Mucosa of descending colon (tissue), 3 donors: ENCODE measurements around the gene ASB10. TPM values are rescaled to one million over a fixed set of nuclear protein-coding genes. Genes with fewer than 3 reads are reported as not detected.

Experiments used
- ATAC-seq: fragments of 200-7000 bp; cut with Tn5 transposase; one replicate; pipeline ENCODE4 v1.9.1; 2020; ENCODE audit warnings: mild to moderate bottlenecking, moderate library complexity
- DNase-seq, 3 donors: peaks; one replicate each; pipeline ENCODE4 v3.0.0-alpha.2; 2020
- H3K36me3 ChIP-seq: fragments of 200-600 bp; one replicate; pipeline ENCODE4 v1.8.0; 2021; ENCODE audit warnings: low read depth, mild to moderate bottlenecking
- H3K4me1 ChIP-seq: fragments of 200-600 bp; one replicate; pipeline ENCODE4 v1.8.0; 2021; ENCODE audit warnings: low read depth, mild to moderate bottlenecking
- H3K4me3 ChIP-seq: fragments of 200-600 bp; one replicate; pipeline ENCODE4 v1.8.0; 2021; ENCODE audit warnings: mild to moderate bottlenecking
- H3K9me3 ChIP-seq: fragments of 200-600 bp; one replicate; pipeline ENCODE4 v1.8.0; 2021; ENCODE audit warnings: mild to moderate bottlenecking
- CTCF ChIP-seq: fragments of 200-600 bp; IDR thresholded peaks from one replicate; pipeline ENCODE4 v1.8.0; 2022; ENCODE audit warnings: antibody characterized with exemption, mild to moderate bottlenecking
- intact Hi-C, 2 donors: fragments of 100-400 bp; cut with DNase I in 1 of 2; cut with micrococcal nuclease in 1 of 2; formaldehyde crosslinking; loops; one replicate each; pipeline versions ENCODE4 v1.11.0 to v1.11.1; 2022; cut with DNase I, micrococcal nuclease
- total RNA-seq, 3 donors: library from RNA; stranded (reverse); fragmentation: NEBNext Ultra II Directional in 2 of 3; extraction: Animal tissue kit (Norgen Biotek cat#: 25700) in 2 of 3; gene quantifications; one replicate each; pipeline versions ENCODE4 v1.2.1 to v1.2.4, GENCODE V29; 2021 to 2023
- donor health status: DM: no; HTN: no; CAD: no; lungs with moderate emphysema.
- donor health status: DM: no; HTN: no; CAD: no.
- donor health status: DM: no; HTN: yes; CAD: no.

The ASB10 gene
- total RNA-seq, 3 donors from 2014 or later = not detected

DNA sequence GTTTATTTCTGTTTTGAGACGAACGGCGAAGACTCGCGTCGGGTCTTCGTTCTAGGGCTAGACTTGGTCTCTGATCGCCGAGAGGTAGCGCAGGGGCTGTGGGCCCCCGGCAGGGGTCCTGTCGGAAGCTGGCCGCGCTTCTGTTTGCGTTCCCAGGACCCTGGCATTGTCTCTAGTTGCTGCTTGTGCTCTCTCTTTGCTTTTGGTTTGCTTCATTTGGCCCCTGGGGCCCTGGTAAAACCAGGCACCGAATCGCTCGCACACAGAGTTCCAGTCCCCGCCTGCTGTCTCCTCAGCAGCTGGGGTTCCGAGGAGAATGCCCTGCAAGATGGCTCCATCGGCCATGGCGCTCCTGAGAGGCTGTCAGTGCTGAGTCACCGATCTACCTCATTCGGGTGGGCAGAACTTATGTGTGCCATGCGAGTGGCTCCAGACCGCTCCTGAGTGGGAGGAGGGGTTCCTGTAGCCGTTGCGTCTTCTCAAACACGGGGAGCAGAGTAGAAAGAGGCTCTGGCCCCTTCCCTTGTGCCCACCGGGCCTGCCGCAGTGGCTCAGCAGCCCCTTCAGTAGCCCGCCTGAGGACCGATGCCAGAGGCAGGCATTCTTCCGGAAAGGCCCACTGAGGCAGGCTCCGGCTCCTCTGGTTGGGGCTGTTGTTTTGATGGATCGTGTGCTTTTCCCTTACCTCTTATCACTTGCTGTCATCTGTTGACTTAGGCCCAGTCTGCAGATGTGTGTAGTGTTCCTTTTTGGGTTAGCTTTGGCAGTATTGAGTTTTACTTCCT, 46.1 kb upstream of the ASB10 start:
- intact Hi-C loops = no loop called here
- ATAC-seq = peak; percentile 50
- peaks cover 27% of the 10 kb centered on the region for H3K4me1 ChIP-seq
- no peak for TF ChIP-seq CTCF
- peak in 1 of 3 donors; percentile 65 for DNase-seq
- H3K4me3 ChIP-seq = peak overlapping the region; percentile 90
- no peaks in the 10 kb centered on the region for H3K36me3 ChIP-seq
- H3K9me3 ChIP-seq = no peaks in the 10 kb centered on the region

DNA sequence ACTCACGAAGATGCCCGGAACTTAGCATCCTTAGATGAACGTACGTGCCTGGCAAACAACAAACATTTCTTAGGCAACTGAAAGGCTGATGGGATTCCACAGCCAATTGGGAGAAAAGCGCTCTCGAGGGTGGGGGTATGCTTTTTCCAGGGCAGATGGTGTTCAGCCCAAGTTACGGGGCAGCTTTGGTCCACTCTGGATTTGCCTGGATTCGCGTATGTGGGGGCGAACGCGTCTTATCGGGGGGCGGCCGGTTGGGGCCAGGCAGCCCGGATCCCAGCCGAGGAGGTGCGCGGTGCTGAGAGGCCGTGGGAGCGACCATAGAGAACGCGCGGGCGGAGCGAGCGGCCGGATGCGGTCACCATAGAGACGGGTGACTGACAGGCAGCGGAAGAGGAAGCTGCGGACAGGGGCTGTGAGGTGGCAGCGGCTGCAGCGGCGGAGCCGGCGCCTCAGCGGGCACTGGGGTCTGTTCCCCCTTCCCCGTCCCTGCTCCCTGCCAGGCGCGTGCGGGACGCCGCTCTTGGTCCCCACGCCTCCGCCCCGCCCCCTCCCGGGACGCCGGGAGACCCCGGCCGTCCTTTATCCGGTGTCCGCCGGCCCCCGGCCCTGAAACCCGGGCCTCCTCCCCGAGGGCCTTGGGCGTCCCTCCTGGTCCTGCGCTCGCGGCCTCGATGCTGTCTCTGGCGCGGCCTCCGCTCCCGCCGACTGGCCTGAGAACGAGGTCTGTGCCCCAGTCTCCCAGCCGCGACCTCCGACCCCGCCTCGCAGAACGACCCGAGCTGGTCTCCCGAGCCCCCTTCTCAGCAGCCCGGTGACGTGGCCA, 45.3 kb upstream of the ASB10 start, which contains the start of gene CHPF2:
Gene CHPF2, plus strand, starts transcription at position 393 of the 826 bp plus-strand sequence. CDS start 1,529 bp downstream, outside the sequence.
- H3K4me3 ChIP-seq = peak within 1 kb of the TSS; percentile 90
- intact Hi-C loops = no loop called here
- no peaks in the 10 kb centered on the region for H3K9me3 ChIP-seq
- peaks cover 32% of the 10 kb centered on the region for H3K4me1 ChIP-seq
- no peaks in the 10 kb centered on the region for H3K36me3 ChIP-seq
- ATAC-seq (peak; percentile 92), DNase-seq (peak; percentile 93 to 97 (median 95))
- TF ChIP-seq CTCF = no peak

DNA sequence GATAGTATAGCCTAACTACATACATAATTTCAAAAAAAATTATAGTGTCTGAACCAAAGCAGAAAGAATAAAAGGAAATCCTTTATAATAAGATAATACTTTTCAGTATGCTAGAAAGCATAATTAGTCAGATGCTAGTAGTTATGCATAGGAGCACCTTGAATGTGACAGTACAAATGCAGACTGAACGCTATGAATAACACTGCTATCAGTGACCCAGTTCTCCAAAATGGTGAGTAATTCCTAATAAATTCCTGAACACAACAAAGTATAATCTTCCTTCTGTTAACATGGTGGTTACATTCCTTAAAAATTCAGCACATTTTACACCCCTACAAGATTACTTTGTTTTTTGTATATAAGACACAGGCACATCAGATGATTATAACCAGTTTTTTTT, 44.0 kb upstream of the ASB10 start:
- TF ChIP-seq CTCF = no peak
- DNase-seq (no peak), ATAC-seq (no peak)
- intact Hi-C loops = no loop called here
- Histone ChIP-seq H3K4me1 (peaks cover 36% of the 10 kb centered on the region), H3K36me3 (no peaks in the 10 kb centered on the region), H3K4me3 (no peak overlapping the region), H3K9me3 (no peaks in the 10 kb centered on the region)

DNA sequence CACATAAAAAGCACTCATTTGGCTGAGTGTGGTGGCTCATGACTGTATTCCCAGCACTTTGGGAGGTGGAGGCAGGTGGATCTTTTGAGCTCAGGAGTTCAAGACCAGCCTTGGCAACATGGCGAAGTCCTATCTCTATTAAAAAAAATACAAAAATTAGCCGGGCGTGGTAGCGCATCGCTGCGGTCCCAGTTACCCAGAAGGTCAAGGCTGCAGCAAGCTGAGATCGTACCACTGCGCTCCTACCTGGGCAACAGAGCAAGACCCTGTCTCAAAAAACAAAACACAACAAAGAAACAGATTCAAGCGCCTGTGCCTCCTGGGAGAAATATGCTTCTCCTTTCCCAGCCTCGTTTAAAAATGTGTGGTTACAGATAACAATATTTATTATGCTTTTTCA, 42.2 kb upstream of the ASB10 start:
- Histone ChIP-seq H3K36me3 (no peaks in the 10 kb centered on the region), H3K4me3 (no peak overlapping the region), H3K4me1 (peaks cover 42% of the 10 kb centered on the region), H3K9me3 (no peaks in the 10 kb centered on the region)
- ATAC-seq (no peak), DNase-seq (peak in 1 of 3 donors; percentile 19)
- intact Hi-C loops = no loop called here
- TF ChIP-seq CTCF = no peak

GRCh38 chr7:151228024-151228866, 41.2 kb upstream of the ASB10 start:
- H3K9me3 ChIP-seq = no peaks in the 10 kb centered on the region
- peak; percentile 54 for ATAC-seq
- DNase-seq = peak in 2 of 3 donors; percentile 33 to 63
- intact Hi-C loops = no loop called here
- no peak overlapping the region for H3K4me3 ChIP-seq
- no peaks in the 10 kb centered on the region for H3K36me3 ChIP-seq
- TF ChIP-seq CTCF = no peak
- peaks cover 33% of the 10 kb centered on the region for H3K4me1 ChIP-seq
